ENCODE results near the gene RNF26. TPM values are rescaled to one million over a fixed set of nuclear protein-coding genes. Genes with fewer than 3 reads are reported as not detected.

RNF26 gene
- total RNA-seq, 1 experiment from 2014 or later, result 19.2 TPM

GRCh38 chr11:119345685-119346084 is 11.4 kb downstream of the RNF26 start:
- POLR2A ChIA-PET, result no interaction called here
- H3K9me3 Mint-ChIP-seq (ENCODE audit: unreplicated experiment), result no peaks in the 10 kb centered on the region
- no peak for DNase-seq (ENCODE audit: unreplicated experiment)
- no peak for TF ChIP-seq CTCF (IDR thresholded peaks at IDR 0.05; ENCODE audit: unreplicated experiment)
- H3K4me3 Mint-ChIP-seq (ENCODE audit: unreplicated experiment), result no peak overlapping the region
- peaks cover 33% of the 10 kb centered on the region for H3K27me3 Mint-ChIP-seq (ENCODE audit: insufficient read depth, unreplicated experiment)
- intact Hi-C loops (cut with micrococcal nuclease), result no loop called here
- CTCF ChIA-PET, result interaction anchor here (1.0 to 5.8 kb wide), 3 partner anchors 10 to 13 kb away, joined by 3 to 30 read pairs (median 3); partner anchors contain the start of gene RNF26
- H3K4me1 Mint-ChIP-seq (ENCODE audit: insufficient read depth, unreplicated experiment), result no peaks in the 10 kb centered on the region
- H3K36me3 Mint-ChIP-seq (ENCODE audit: insufficient read depth, unreplicated experiment), result no peaks in the 10 kb centered on the region
- no TSS peak for BruUV-seq (replicated peaks)
- H3K27ac Mint-ChIP-seq (ENCODE audit: low read depth, unreplicated experiment), result no peak overlapping the region

- CTCF ChIA-PET, result interaction anchor here (0.6 to 5.8 kb wide), 5 partner anchors 9 to 27 kb away, joined by 3 to 30 read pairs (median 9); partner anchors contain the start of gene RNF26
- BruUV-seq (replicated peaks), result no TSS peak
- no peak within 1 kb of the TSS for H3K27ac Mint-ChIP-seq (ENCODE audit: low read depth, unreplicated experiment)
- POLR2A ChIA-PET, result no interaction called here
- no peak for TF ChIP-seq CTCF (IDR thresholded peaks at IDR 0.05; ENCODE audit: unreplicated experiment)
- H3K36me3 Mint-ChIP-seq (ENCODE audit: insufficient read depth, unreplicated experiment), result no peaks in the 10 kb centered on the region
- intact Hi-C loops (cut with micrococcal nuclease), result no loop called here
- DNase-seq (ENCODE audit: unreplicated experiment), result no peak
- no peak within 1 kb of the TSS for H3K4me3 Mint-ChIP-seq (ENCODE audit: unreplicated experiment)
- peaks cover 23% of the 10 kb centered on the region for H3K27me3 Mint-ChIP-seq (ENCODE audit: insufficient read depth, unreplicated experiment)
- H3K9me3 Mint-ChIP-seq (ENCODE audit: unreplicated experiment), result no peaks in the 10 kb centered on the region
- no peaks in the 10 kb centered on the region for H3K4me1 Mint-ChIP-seq (ENCODE audit: insufficient read depth, unreplicated experiment)
These were observed 12.3 kb downstream of the RNF26 start, which contains the start of gene MFRP for GRCh38 chr11:119346605-119347004. Gene MFRP (minus strand): TSS chr11:119346705. CDS start chr11:119346513, 192 bp downstream.

GRCh38 chr11:119347242-119347641 is 12.9 kb downstream of the RNF26 start:
- Mint-ChIP-seq H3K27ac (ENCODE audit: low read depth, unreplicated experiment) (no peak overlapping the region), H3K4me3 (ENCODE audit: unreplicated experiment) (no peak overlapping the region), H3K4me1 (ENCODE audit: insufficient read depth, unreplicated experiment) (no peaks in the 10 kb centered on the region), H3K36me3 (ENCODE audit: insufficient read depth, unreplicated experiment) (no peaks in the 10 kb centered on the region), H3K9me3 (ENCODE audit: unreplicated experiment) (no peaks in the 10 kb centered on the region), H3K27me3 (ENCODE audit: insufficient read depth, unreplicated experiment) (peaks cover 23% of the 10 kb centered on the region)
- intact Hi-C loops (cut with micrococcal nuclease), result no loop called here
- CTCF ChIA-PET, result interaction anchor here (1.9 to 5.8 kb wide), 3 partner anchors 9 to 26 kb away, joined by 9 to 30 read pairs (median 15); no protein-coding TSS in a partner anchor
- DNase-seq (ENCODE audit: unreplicated experiment), result no peak
- BruUV-seq (replicated peaks), result no TSS peak
- POLR2A ChIA-PET, result interaction anchor here (0.6 kb wide), 1 partner anchor 187 kb away, joined by 3 read pairs; no protein-coding TSS in a partner anchor
- no peak for TF ChIP-seq CTCF (IDR thresholded peaks at IDR 0.05; ENCODE audit: unreplicated experiment)

GRCh38 chr11:119347940-119348605 is 13.7 kb downstream of the RNF26 start:
- no peaks in the 10 kb centered on the region for H3K36me3 Mint-ChIP-seq (ENCODE audit: insufficient read depth, unreplicated experiment)
- no peak overlapping the region for H3K27ac Mint-ChIP-seq (ENCODE audit: low read depth, unreplicated experiment)
- peaks cover 23% of the 10 kb centered on the region for H3K27me3 Mint-ChIP-seq (ENCODE audit: insufficient read depth, unreplicated experiment)
- ChIA-PET CTCF (interaction anchor here (0.5 to 5.8 kb wide), 5 partner anchors 8 to 729 kb away, joined by 3 to 30 read pairs (median 9); no protein-coding TSS in a partner anchor), POLR2A (interaction anchor here (0.7 kb wide), 2 partner anchors 14 to 144 kb away, joined by 3 to 4 read pairs; partner anchors contain the start of gene RNF26)
- peaks cover 6% of the 10 kb centered on the region for H3K4me1 Mint-ChIP-seq (ENCODE audit: insufficient read depth, unreplicated experiment)
- no TSS peak for BruUV-seq (replicated peaks)
- H3K4me3 Mint-ChIP-seq (ENCODE audit: unreplicated experiment), result no peak overlapping the region
- H3K9me3 Mint-ChIP-seq (ENCODE audit: unreplicated experiment), result no peaks in the 10 kb centered on the region
- no peak for DNase-seq (ENCODE audit: unreplicated experiment)
- TF ChIP-seq CTCF (IDR thresholded peaks at IDR 0.05; ENCODE audit: unreplicated experiment), result no peak
- intact Hi-C loops (cut with micrococcal nuclease), result no loop called here

Measured in MCF 10A (cell line).